SK-N-SH (cell line): Measurements from ENCODE around the gene PRDM15. TPM values are rescaled to one million over a fixed set of nuclear protein-coding genes. Genes with fewer than 3 reads are reported as not detected.

ENCODE experiments used
- CTCF ChIA-PET: fragments of 300-600, 350-600 bp; formaldehyde crosslinking; extraction: SDS; loops from one replicate; lab custom pipeline; 2021; lab: Yijun Ruan, JAX
- POLR2A ChIA-PET: fragments of 350-600 bp; sonication (Branson Sonifier 250); formaldehyde crosslinking; extraction: SDS; loops from one replicate; lab custom pipeline; 2020; ENCODE audit warnings: antibody characterized with exemption, inconsistent platforms; lab: Yijun Ruan, JAX
- DNase-seq: peaks from one replicate; pipeline ENCODE4 v3.0.0; 2012
- H2AFZ ChIP-seq: fragments of 200-600 bp; sonication (generic); 2 replicates; pipeline ENCODE4 v1.8.1; 2016; ENCODE audit warnings: antibody characterized with exemption, mild to moderate bottlenecking, low read depth
- H3F3A ChIP-seq: fragments of 200-600 bp; sonication (generic); replicated peaks from 2 replicates; pipeline ENCODE3; 2016; ENCODE audit warnings: antibody characterized with exemption, mild to moderate bottlenecking; ENCODE audit not compliant: insufficient read depth
- H3K27ac ChIP-seq, 2 experiments: fragments of 200-500 bp in 1 of 2; fragments of 200-600 bp in 1 of 2; sonication (Bioruptor generic) in 1 of 2; sonication (generic), shearing (Covaris generic) in 1 of 2; 2 replicates each; pipeline versions ENCODE4 v1.5.1 to v1.6.1; 2014 to 2016; ENCODE audit warnings: low read depth in 2 of 2, inconsistent platforms in 1 of 2, low read length in 1 of 2, mild to moderate bottlenecking in 1 of 2, mixed read lengths in 1 of 2
- H3K27me3 ChIP-seq: fragments of 200-600 bp; sonication (generic), shearing (Covaris generic); 2 replicates; pipeline ENCODE4 v1.6.1; 2016; ENCODE audit warnings: mixed run types; ENCODE audit not compliant: insufficient read depth
- H3K36me3 ChIP-seq, 2 experiments: fragments of 200-500 bp in 1 of 2; fragments of 200-600 bp in 1 of 2; sonication (Bioruptor generic) in 1 of 2; sonication (generic) in 1 of 2; replicated peaks in 1 of 2; 2 replicates each; pipeline versions ENCODE3 to v1.5.1; 2014 to 2016; ENCODE audit warnings: low read length in 1 of 2, mild to moderate bottlenecking in 1 of 2; ENCODE audit not compliant: insufficient read depth in 2 of 2, control insufficient read depth in 1 of 2
- H3K4me1 ChIP-seq, 2 experiments: fragments of 200-500 bp in 1 of 2; fragments of 200-600 bp in 1 of 2; sonication (Bioruptor generic) in 1 of 2; sonication (generic), shearing (Covaris generic) in 1 of 2; 2 replicates each; pipeline versions ENCODE4 v1.5.1 to v1.6.1; 2014 to 2016; ENCODE audit warnings: low read depth in 1 of 2, low read length in 1 of 2, mixed run types in 1 of 2; ENCODE audit not compliant: insufficient read depth in 2 of 2, control insufficient read depth in 1 of 2
- H3K4me2 ChIP-seq: fragments of 200-600 bp; sonication (generic), shearing (Covaris generic); 2 replicates; pipeline ENCODE4 v1.6.1; 2017; ENCODE audit warnings: mixed run types
- H3K4me3 ChIP-seq, 2 experiments: fragments of 200-500 bp in 1 of 2; fragments of 200-600 bp in 1 of 2; sonication (Bioruptor generic) in 1 of 2; sonication (generic), shearing (Covaris generic) in 1 of 2; 2 replicates each; pipeline versions ENCODE4 v1.5.1 to v1.8.1; 2014 to 2016; ENCODE audit warnings: low read depth in 2 of 2, inconsistent platforms in 1 of 2, low read length in 1 of 2, mild to moderate bottlenecking in 1 of 2, mixed read lengths in 1 of 2, moderate library complexity in 1 of 2
- H3K79me2 ChIP-seq: fragments of 200-600 bp; sonication (generic); 2 replicates; pipeline ENCODE4 v1.8.1; 2017; ENCODE audit warnings: mild to moderate bottlenecking; ENCODE audit not compliant: insufficient read depth
- H3K9ac ChIP-seq: fragments of 200-600 bp; sonication (generic); 2 replicates; pipeline ENCODE4 v1.6.1; 2017; ENCODE audit warnings: mixed run types
- H3K9me2 ChIP-seq: fragments of 200-600 bp; sonication (generic); 2 replicates; pipeline ENCODE4 v1.6.1; 2017; ENCODE audit warnings: mixed run types
- H3K9me3 ChIP-seq: fragments of 200-600 bp; sonication (generic); 2 replicates; pipeline ENCODE4 v1.6.1; 2017; ENCODE audit warnings: mixed run types, mild to moderate bottlenecking, moderate library complexity
- H4K20me1 ChIP-seq: fragments of 200-600 bp; sonication (generic); 2 replicates; pipeline ENCODE4 v1.6.1; 2017; ENCODE audit warnings: mild to moderate bottlenecking, mixed run types; ENCODE audit not compliant: insufficient read depth
- EZH2phosphoT487 ChIP-seq: fragments of 200-600 bp; sonication (generic); IDR thresholded peaks from 2 replicates; pipeline ENCODE4 v1.6.1; 2017; ENCODE audit warnings: low read depth, mixed run types, mild to moderate bottlenecking, antibody characterized with exemption, moderate library complexity, borderline replicate concordance
- GABPA ChIP-seq: IDR thresholded peaks from 2 replicates; pipeline ENCODE4 v1.4.0; 2012; ENCODE audit warnings: low read depth, mild to moderate bottlenecking
- GATA2 ChIP-seq: sonication (generic); formaldehyde crosslinking; IDR thresholded peaks from 2 replicates; pipeline ENCODE4 v1.5.0; 2020; ENCODE audit warnings: mild to moderate bottlenecking, missing genetic modification reagents
- JUND ChIP-seq: IDR thresholded peaks from 2 replicates; pipeline ENCODE4 v1.4.0; 2012
- MEF2A ChIP-seq: IDR thresholded peaks from 2 replicates; pipeline ENCODE4 v1.4.0; 2012; ENCODE audit warnings: low read depth, borderline replicate concordance
- NFIC ChIP-seq: IDR thresholded peaks from 2 replicates; pipeline ENCODE4 v1.4.0; 2012; ENCODE audit warnings: borderline replicate concordance
- RCOR1 ChIP-seq: fragments of 150-350 bp; IDR thresholded peaks from 2 replicates; pipeline ENCODE4 v1.6.1; 2017; ENCODE audit warnings: antibody characterized with exemption, low read length
- REST ChIP-seq: IDR thresholded peaks from 2 replicates; pipeline ENCODE4 v1.6.1; 2012; ENCODE audit warnings: mild to moderate bottlenecking, low read depth, low read length, moderate library complexity
- RXRA ChIP-seq: IDR thresholded peaks from 2 replicates; pipeline ENCODE4 v1.4.0; 2012; ENCODE audit warnings: low read depth, mild to moderate bottlenecking, borderline replicate concordance
- SIN3A ChIP-seq: IDR thresholded peaks from 2 replicates; pipeline ENCODE4 v1.6.1; 2012; ENCODE audit warnings: low read depth, mild to moderate bottlenecking, low read length, moderate library complexity, borderline replicate concordance
- TEAD4 ChIP-seq: IDR thresholded peaks from 2 replicates; pipeline ENCODE4 v1.4.0; 2012; ENCODE audit warnings: mild to moderate bottlenecking, borderline replicate concordance; ENCODE audit not compliant: insufficient read depth
- WGBS: methylation state at CpG from one replicate; pipeline ENCODE4 v1.1.6; 2017; ENCODE audit warnings: low lambda C conversion rate; 5-methylcytosine and 5-hydroxymethylcytosine counted together
- polyA plus RNA-seq, 3 experiments: library from polyadenylated mRNA; depleted of rRNA; stranded (reverse); fragments of >200 nt; gene quantifications; 2 replicates each; pipeline ENCODE4 v1.2.3, GENCODE V29; 2012
- TF ChIP-seq, protein P1 (sequence below): IDR thresholded peaks from 2 replicates; pipeline ENCODE4; 2012
- TF ChIP-seq, protein P2 (sequence below): fragments of 150-350 bp; IDR thresholded peaks from 2 replicates; pipeline ENCODE4 v1.6.1; 2017; ENCODE audit warnings: antibody characterized with exemption, low read length, low read depth, borderline replicate concordance
- TF ChIP-seq, protein P3 (sequence below): fragments of 200-600 bp; sonication (generic); IDR thresholded peaks from 2 replicates; pipeline ENCODE4 v1.6.1; 2017; ENCODE audit warnings: antibody characterized with exemption, mild to moderate bottlenecking, moderate library complexity

PRDM15 gene
- polyA plus RNA-seq, 1 of the 3 experiments (the other 2 are of a cell fraction): 7.0 TPM

- Histone ChIP-seq H3K79me2 (no peaks in the 10 kb centered on the region), H3K27me3 (no peaks in the 10 kb centered on the region; the same call in 1 of the 2 replicates), H3K4me1 (no peaks in the 10 kb centered on the region), H3F3A (no peaks in the 10 kb centered on the region), H3K4me3 (no peak overlapping the region), H3K9me3 (no peaks in the 10 kb centered on the region; the same call in 1 of the 2 replicates), H3K36me3 (peaks cover 0 to 14% of the 10 kb centered on the region in 2 experiments), H2AFZ (no peak overlapping the region), H3K9ac (no peak overlapping the region), H3K4me2 (no peak overlapping the region), H4K20me1 (no peaks in the 10 kb centered on the region), H3K27ac (no peak overlapping the region), H3K9me2 (no peaks in the 10 kb centered on the region)
- WGBS: 87% methylated on average over 10 of the region's 10 CpGs
- CTCF ChIA-PET: interaction anchor here (1.0 to 5.8 kb wide), 2 partner anchors 17 to 22 kb away, joined by 3 to 17 read pairs; no protein-coding TSS in a partner anchor
- POLR2A ChIA-PET: no interaction called here
- TF ChIP-seq, protein P1, sequence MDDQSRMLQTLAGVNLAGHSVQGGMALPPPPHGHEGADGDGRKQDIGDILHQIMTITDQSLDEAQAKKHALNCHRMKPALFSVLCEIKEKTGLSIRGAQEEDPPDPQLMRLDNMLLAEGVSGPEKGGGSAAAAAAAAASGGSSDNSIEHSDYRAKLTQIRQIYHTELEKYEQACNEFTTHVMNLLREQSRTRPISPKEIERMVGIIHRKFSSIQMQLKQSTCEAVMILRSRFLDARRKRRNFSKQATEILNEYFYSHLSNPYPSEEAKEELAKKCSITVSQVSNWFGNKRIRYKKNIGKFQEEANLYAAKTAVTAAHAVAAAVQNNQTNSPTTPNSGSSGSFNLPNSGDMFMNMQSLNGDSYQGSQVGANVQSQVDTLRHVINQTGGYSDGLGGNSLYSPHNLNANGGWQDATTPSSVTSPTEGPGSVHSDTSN: no peak
- TF ChIP-seq REST (no peak), TEAD4 (no peak), MEF2A (no peak), SIN3A (no peak), RCOR1 (no peak), JUND (no peak)
- no peak for DNase-seq
Observed at GRCh38 chr21:41794600-41794999, 84.5 kb downstream of the PRDM15 start.

GRCh38 chr21:41792711-41793110 is 86.4 kb downstream of the PRDM15 start:
- Histone ChIP-seq H3K9ac (no peak overlapping the region), H3K9me3 (no peaks in the 10 kb centered on the region; the same call in 1 of the 2 replicates), H3F3A (no peaks in the 10 kb centered on the region), H4K20me1 (no peaks in the 10 kb centered on the region), H3K79me2 (no peaks in the 10 kb centered on the region), H2AFZ (no peak overlapping the region), H3K4me2 (no peak overlapping the region), H3K9me2 (no peaks in the 10 kb centered on the region), H3K4me1 (no peaks in the 10 kb centered on the region), H3K36me3 (no peaks in the 10 kb centered on the region), H3K4me3 (no peak overlapping the region), H3K27me3 (no peaks in the 10 kb centered on the region; the same call in 1 of the 2 replicates), H3K27ac (no peak overlapping the region)
- no peak for TF ChIP-seq GATA2 (CRISPR knock-in tag)
- TF ChIP-seq SIN3A: no peak
- TF ChIP-seq JUND: no peak
- TF ChIP-seq GABPA: no peak
- TF ChIP-seq RCOR1: no peak
- no peak for TF ChIP-seq EZH2phosphoT487
- TF ChIP-seq, protein P2, sequence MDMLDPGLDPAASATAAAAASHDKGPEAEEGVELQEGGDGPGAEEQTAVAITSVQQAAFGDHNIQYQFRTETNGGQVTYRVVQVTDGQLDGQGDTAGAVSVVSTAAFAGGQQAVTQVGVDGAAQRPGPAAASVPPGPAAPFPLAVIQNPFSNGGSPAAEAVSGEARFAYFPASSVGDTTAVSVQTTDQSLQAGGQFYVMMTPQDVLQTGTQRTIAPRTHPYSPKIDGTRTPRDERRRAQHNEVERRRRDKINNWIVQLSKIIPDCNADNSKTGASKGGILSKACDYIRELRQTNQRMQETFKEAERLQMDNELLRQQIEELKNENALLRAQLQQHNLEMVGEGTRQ: no peak
- TF ChIP-seq, protein P3, sequence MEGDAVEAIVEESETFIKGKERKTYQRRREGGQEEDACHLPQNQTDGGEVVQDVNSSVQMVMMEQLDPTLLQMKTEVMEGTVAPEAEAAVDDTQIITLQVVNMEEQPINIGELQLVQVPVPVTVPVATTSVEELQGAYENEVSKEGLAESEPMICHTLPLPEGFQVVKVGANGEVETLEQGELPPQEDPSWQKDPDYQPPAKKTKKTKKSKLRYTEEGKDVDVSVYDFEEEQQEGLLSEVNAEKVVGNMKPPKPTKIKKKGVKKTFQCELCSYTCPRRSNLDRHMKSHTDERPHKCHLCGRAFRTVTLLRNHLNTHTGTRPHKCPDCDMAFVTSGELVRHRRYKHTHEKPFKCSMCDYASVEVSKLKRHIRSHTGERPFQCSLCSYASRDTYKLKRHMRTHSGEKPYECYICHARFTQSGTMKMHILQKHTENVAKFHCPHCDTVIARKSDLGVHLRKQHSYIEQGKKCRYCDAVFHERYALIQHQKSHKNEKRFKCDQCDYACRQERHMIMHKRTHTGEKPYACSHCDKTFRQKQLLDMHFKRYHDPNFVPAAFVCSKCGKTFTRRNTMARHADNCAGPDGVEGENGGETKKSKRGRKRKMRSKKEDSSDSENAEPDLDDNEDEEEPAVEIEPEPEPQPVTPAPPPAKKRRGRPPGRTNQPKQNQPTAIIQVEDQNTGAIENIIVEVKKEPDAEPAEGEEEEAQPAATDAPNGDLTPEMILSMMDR: no peak
- no peak for TF ChIP-seq NFIC
- no peak for TF ChIP-seq RXRA
- DNase-seq: no peak
- 29% methylated on average over 3 of the region's 3 CpGs for WGBS
- POLR2A ChIA-PET: no interaction called here
- CTCF ChIA-PET: interaction anchor here (1.2 to 5.8 kb wide), 2 partner anchors 24 to 333 kb away, joined by 3 to 17 read pairs; no protein-coding TSS in a partner anchor
